Hindlimb muscle (tissue), 1 donor: ENCODE measurements around the gene RSAD2. TPM values are rescaled to one million over a fixed set of nuclear protein-coding genes. Genes with fewer than 3 reads are reported as not detected.

ENCODE experiments used
- polyA plus RNA-seq: library from polyadenylated mRNA; unstranded; fragments of 120-200 nt; gene quantifications from one replicate; pipeline ENCODE4 v1.2.1, GENCODE V29; 2013; ENCODE audit not compliant: insufficient read length

The RSAD2 gene
- polyA plus RNA-seq, 1 donor, result 4.1 TPM

Other genes with a start within 250 kb of the RSAD2 start
- 3.6 TPM for gene CMPK2, start 11.9 kb upstream of the RSAD2 start, polyA plus RNA-seq
- gene RNF144A, start 39.6 kb downstream of the RSAD2 start, polyA plus RNA-seq, result 21.5 TPM